ENCODE results near the gene FAM162A. TPM values are rescaled to one million over a fixed set of nuclear protein-coding genes. Genes with fewer than 3 reads are reported as not detected.
A peak's percentile ranks its signal among the peaks of the same experiment; 100 is the strongest.

Gene FAM162A
- polyA plus RNA-seq, 4 donors, result 63.5 to 105 (median 83.9) TPM

DNA sequence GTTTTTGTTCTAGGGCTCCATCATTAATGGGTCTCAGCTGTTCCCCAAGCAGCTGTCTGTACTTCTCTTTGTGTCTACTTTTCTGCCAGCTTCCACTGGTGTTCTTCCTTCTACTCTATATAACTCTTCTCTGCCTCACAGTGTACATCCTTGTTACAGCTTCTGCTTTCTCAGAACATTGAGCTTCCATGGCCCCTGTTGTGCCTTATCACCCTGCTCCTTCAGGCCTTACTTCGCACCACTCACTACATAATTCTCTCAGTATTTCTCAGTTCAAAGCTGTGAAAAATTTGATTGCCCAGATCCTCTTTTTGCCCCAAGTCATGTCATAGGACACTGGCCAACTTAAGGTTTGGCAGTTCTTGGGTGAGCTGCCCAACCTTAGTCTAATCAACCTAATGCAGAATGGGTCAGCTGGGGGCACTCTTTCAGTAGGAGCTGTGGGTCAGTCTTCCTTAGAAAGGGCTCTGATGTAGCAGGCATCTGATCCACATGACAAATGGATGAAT lies 30.0 kb upstream of the FAM162A start:
- no peaks in the 10 kb centered on the region for H3K27me3 ChIP-seq (ENCODE audit: control insufficient read depth in 3 of 3, insufficient read depth in 3 of 3, low read length in 3 of 3)
- H3K9me3 ChIP-seq (ENCODE audit: control insufficient read depth in 2 of 2, insufficient read depth in 1 of 2, low read depth in 1 of 2, low read length in 1 of 2), result no peaks in the 10 kb centered on the region
- H3K27ac ChIP-seq (ENCODE audit: low read depth in 1 of 3, low read length in 2 of 3), result no peak overlapping the region
- 93 to 97% (median 94%) methylated on average over 1 of the region's 1 CpG for WGBS, 3 donors
- no peaks in the 10 kb centered on the region for H3K4me1 ChIP-seq (ENCODE audit: control insufficient read depth in 3 of 3, insufficient read depth in 2 of 3, low read depth in 1 of 3, low read length in 2 of 3)
- DNase-seq (no peak), FAIRE-seq (no peak)
- H3K4me3 ChIP-seq (ENCODE audit: low read depth in 1 of 3, low read length in 3 of 3), result no peak overlapping the region
- peaks cover 0 to 8% (median 0%) of the 10 kb centered on the region in 3 donors for H3K36me3 ChIP-seq (ENCODE audit: control insufficient read depth in 3 of 3, insufficient read depth in 2 of 3, low read depth in 1 of 3, low read length in 3 of 3)

DNA sequence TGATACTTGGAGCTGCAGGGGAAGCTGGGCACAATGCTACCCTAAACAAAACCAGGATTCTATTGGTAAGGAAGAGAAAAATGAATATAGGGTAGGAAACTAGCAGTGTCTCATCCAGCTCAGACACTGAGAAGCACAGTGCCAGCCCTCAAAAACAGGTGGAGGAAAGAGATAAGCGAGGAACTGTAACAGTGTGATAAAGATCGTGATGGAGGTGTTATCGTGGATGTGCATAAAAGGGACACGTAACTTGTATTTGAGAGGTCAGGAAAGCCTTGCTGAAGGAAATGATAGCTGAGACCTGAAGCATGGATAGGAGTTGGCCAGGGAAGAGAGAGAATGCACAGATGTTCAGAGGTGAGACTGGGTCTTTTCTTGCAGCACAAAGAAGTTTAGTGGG lies 28.4 kb upstream of the FAM162A start:
- Histone ChIP-seq H3K4me1 (ENCODE audit: control insufficient read depth in 3 of 3, insufficient read depth in 2 of 3, low read depth in 1 of 3, low read length in 2 of 3) (no peaks in the 10 kb centered on the region), H3K9me3 (ENCODE audit: control insufficient read depth in 2 of 2, insufficient read depth in 1 of 2, low read depth in 1 of 2, low read length in 1 of 2) (no peaks in the 10 kb centered on the region), H3K27ac (ENCODE audit: low read depth in 1 of 3, low read length in 2 of 3) (no peak overlapping the region), H3K4me3 (ENCODE audit: low read depth in 1 of 3, low read length in 3 of 3) (no peak overlapping the region), H3K27me3 (ENCODE audit: control insufficient read depth in 3 of 3, insufficient read depth in 3 of 3, low read length in 3 of 3) (no peaks in the 10 kb centered on the region), H3K36me3 (ENCODE audit: control insufficient read depth in 3 of 3, insufficient read depth in 2 of 3, low read depth in 1 of 3, low read length in 3 of 3) (peaks cover 0 to 8% (median 0%) of the 10 kb centered on the region in 3 donors)
- no peak for FAIRE-seq
- WGBS, 3 donors, result 32 to 54% (median 50%) methylated on average over 4 of the region's 4 CpGs
- no peak for DNase-seq

DNA sequence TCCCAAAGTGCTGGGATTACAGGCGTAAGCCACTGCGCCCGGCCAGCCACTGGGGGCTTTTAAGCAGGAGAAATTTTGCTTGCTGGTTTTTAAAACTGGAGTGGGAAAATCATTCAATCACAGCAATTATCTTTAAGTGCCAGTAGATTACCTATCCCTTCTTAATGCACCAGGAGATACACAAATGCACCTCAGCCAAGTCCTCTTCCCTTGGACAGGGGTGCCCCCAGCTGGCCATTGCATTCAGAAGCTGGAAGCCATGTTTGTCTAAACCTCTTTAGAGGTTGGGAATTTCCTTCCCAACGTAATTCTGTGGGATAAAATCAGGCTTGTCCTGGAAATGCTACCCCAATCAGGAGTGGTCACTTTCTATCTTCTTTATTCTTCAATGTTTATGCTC lies 27.6 kb upstream of the FAM162A start:
- Histone ChIP-seq H3K27ac (ENCODE audit: low read depth in 1 of 3, low read length in 2 of 3) (no peak overlapping the region), H3K9me3 (ENCODE audit: control insufficient read depth in 2 of 2, insufficient read depth in 1 of 2, low read depth in 1 of 2, low read length in 1 of 2) (no peaks in the 10 kb centered on the region), H3K4me3 (ENCODE audit: low read depth in 1 of 3, low read length in 3 of 3) (no peak overlapping the region), H3K36me3 (ENCODE audit: control insufficient read depth in 3 of 3, insufficient read depth in 2 of 3, low read depth in 1 of 3, low read length in 3 of 3) (peaks cover 0 to 10% (median 0%) of the 10 kb centered on the region in 3 donors), H3K4me1 (ENCODE audit: control insufficient read depth in 3 of 3, insufficient read depth in 2 of 3, low read depth in 1 of 3, low read length in 2 of 3) (peaks cover 0 to under 1% (median 0%) of the 10 kb centered on the region in 3 donors), H3K27me3 (ENCODE audit: control insufficient read depth in 3 of 3, insufficient read depth in 3 of 3, low read length in 3 of 3) (no peaks in the 10 kb centered on the region)
- WGBS, 3 donors, result 68 to 76% (median 74%) methylated on average over 4 of the region's 4 CpGs
- DNase-seq (peak; percentile 62 to 64), FAIRE-seq (no peak)

DNA sequence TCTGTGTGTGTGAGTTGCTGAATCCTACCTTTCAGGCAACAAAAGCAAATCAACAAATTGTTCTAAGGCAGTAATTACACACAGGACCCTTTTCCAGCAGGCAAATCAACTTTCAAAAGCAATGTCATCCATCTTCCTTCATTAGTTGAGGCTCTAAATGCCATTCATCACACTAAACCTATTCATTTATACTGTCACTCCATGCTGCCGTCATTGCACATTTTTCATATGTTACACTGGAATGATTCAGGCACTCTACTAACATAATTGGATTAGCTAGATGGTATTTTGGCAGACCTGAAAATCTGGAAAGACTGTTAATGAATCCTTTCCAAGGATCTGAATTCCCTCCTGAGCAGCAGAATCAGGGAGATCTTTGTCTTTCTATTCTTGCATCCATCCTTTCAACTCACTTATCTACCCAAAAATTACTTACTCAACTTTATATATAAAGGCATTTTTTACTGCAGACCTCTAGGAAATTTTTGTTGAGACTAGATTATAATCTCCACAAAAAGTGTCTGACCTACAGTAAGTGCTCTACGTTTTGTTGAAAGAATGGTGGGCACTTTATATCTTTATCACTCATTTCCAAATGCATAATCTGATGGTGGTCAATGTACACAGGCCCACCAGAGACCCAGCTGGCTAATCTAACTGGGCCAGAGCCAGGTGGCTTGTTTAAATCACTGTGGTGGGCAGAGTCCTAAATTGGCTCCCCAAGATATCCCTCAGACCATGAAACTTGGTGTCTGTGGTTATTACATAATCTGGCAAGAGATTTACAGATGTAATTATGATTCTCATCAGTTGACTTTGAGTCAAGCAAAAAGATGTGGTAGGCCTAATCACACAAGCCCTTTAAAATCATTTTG lies 25.9 kb upstream of the FAM162A start:
- Histone ChIP-seq H3K27me3 (ENCODE audit: control insufficient read depth in 3 of 3, insufficient read depth in 3 of 3, low read length in 3 of 3) (no peaks in the 10 kb centered on the region), H3K9me3 (ENCODE audit: control insufficient read depth in 2 of 2, insufficient read depth in 1 of 2, low read depth in 1 of 2, low read length in 1 of 2) (no peaks in the 10 kb centered on the region), H3K4me3 (ENCODE audit: low read depth in 1 of 3, low read length in 3 of 3) (no peak overlapping the region), H3K36me3 (ENCODE audit: control insufficient read depth in 3 of 3, insufficient read depth in 2 of 3, low read depth in 1 of 3, low read length in 3 of 3) (peaks cover 0 to 14% (median 0%) of the 10 kb centered on the region in 3 donors), H3K4me1 (ENCODE audit: control insufficient read depth in 3 of 3, insufficient read depth in 2 of 3, low read depth in 1 of 3, low read length in 2 of 3) (peaks cover 0 to 14% (median 2%) of the 10 kb centered on the region in 3 donors), H3K27ac (ENCODE audit: low read depth in 1 of 3, low read length in 2 of 3) (no peak overlapping the region)
- no peak for DNase-seq
- 67 to 79% (median 68%) methylated on average over 2 of the region's 2 CpGs for WGBS, 3 donors
- FAIRE-seq, result no peak

DNA sequence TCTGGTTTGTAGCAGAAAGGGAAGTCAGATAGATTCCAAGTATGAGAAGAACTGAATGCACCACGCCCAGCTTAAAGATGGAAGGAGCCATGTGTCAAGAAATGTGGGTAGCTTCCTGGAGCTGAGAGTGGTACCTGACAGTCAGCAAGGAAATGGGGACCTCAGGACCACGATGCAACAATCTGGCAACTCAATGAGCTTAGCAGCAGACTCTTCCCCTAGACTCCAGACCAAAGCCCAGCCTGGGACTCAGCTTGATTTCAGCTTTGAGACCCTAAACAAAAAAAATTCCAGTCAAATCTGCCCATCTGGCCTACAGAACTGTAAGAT lies 25.3 kb upstream of the FAM162A start:
- Histone ChIP-seq H3K36me3 (ENCODE audit: control insufficient read depth in 3 of 3, insufficient read depth in 2 of 3, low read depth in 1 of 3, low read length in 3 of 3) (peaks cover 0 to 14% (median 0%) of the 10 kb centered on the region in 3 donors), H3K4me1 (ENCODE audit: control insufficient read depth in 3 of 3, insufficient read depth in 2 of 3, low read depth in 1 of 3, low read length in 2 of 3) (peaks cover 0 to 20% (median 2%) of the 10 kb centered on the region in 3 donors), H3K27me3 (ENCODE audit: control insufficient read depth in 3 of 3, insufficient read depth in 3 of 3, low read length in 3 of 3) (no peaks in the 10 kb centered on the region), H3K27ac (ENCODE audit: low read depth in 1 of 3, low read length in 2 of 3) (no peak overlapping the region), H3K9me3 (ENCODE audit: control insufficient read depth in 2 of 2, insufficient read depth in 1 of 2, low read depth in 1 of 2, low read length in 1 of 2) (no peaks in the 10 kb centered on the region), H3K4me3 (ENCODE audit: low read depth in 1 of 3, low read length in 3 of 3) (no peak overlapping the region)
- DNase-seq, result no peak
- WGBS, 3 donors, result 89 to 96% (median 93%) methylated on average over 2 of the region's 2 CpGs
- no peak for FAIRE-seq

DNA sequence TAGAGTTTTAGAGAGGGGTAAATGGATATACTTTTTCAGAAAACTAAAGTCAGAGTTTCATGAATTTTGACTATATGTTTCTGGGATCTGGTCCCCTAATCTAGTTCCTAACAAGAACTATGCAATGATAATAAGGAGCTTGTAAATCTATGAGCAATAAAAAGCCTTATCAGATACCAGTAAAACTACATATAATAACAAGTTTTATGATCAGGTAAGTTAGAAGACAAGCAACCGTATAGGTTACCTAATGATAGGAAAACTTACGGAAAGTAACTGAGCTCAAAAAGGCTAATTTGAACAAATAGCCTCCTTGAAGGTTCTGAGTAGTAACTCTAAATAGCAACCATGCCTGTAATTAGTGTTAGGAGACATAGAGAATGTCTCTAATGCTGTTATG lies 22.0 kb upstream of the FAM162A start:
- H3K9me3 ChIP-seq (ENCODE audit: control insufficient read depth in 2 of 2, insufficient read depth in 1 of 2, low read depth in 1 of 2, low read length in 1 of 2), result peaks cover 0 to 3% of the 10 kb centered on the region in 2 donors
- no peak overlapping the region for H3K27ac ChIP-seq (ENCODE audit: low read depth in 1 of 3, low read length in 2 of 3)
- H3K36me3 ChIP-seq (ENCODE audit: control insufficient read depth in 3 of 3, insufficient read depth in 2 of 3, low read depth in 1 of 3, low read length in 3 of 3), result peaks cover 0 to 21% (median 0%) of the 10 kb centered on the region in 3 donors
- H3K27me3 ChIP-seq (ENCODE audit: control insufficient read depth in 3 of 3, insufficient read depth in 3 of 3, low read length in 3 of 3), result no peaks in the 10 kb centered on the region
- peaks cover 4 to 47% (median 10%) of the 10 kb centered on the region in 3 donors for H3K4me1 ChIP-seq (ENCODE audit: control insufficient read depth in 3 of 3, insufficient read depth in 2 of 3, low read depth in 1 of 3, low read length in 2 of 3)
- peak; percentile 44 to 52 for DNase-seq
- no peak overlapping the region for H3K4me3 ChIP-seq (ENCODE audit: low read depth in 1 of 3, low read length in 3 of 3)
- no peak for FAIRE-seq
- WGBS, 3 donors, result 18 to 66% (median 35%) methylated on average over 2 of the region's 2 CpGs

DNA sequence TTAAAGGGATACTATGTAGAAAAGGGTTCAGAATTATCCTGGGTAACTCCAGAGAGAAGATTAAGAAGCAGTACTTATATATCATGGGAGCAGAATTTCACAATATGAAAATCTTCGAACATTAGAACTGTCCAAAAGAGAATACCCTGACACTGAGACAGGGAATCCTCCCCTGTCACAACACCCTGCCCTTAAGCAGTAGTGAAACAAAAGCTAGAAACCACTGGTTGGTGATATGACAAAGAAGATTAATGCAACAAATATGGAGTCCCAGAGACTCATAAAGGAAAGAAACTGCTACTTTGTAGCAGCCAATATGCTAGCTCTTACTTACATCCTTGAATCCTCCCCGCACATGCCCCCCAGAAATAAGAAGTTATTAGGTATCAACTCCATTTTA lies 19.5 kb upstream of the FAM162A start:
- 70 to 93% (median 89%) methylated on average over 2 of the region's 2 CpGs for WGBS, 3 donors
- no peak for DNase-seq
- Histone ChIP-seq H3K27ac (ENCODE audit: low read depth in 1 of 3, low read length in 2 of 3) (peak overlapping the region in 1 of 3 donors; percentile 66), H3K9me3 (ENCODE audit: control insufficient read depth in 2 of 2, insufficient read depth in 1 of 2, low read depth in 1 of 2, low read length in 1 of 2) (peaks cover 0 to 3% of the 10 kb centered on the region in 2 donors), H3K27me3 (ENCODE audit: control insufficient read depth in 3 of 3, insufficient read depth in 3 of 3, low read length in 3 of 3) (no peaks in the 10 kb centered on the region), H3K4me1 (ENCODE audit: control insufficient read depth in 3 of 3, insufficient read depth in 2 of 3, low read depth in 1 of 3, low read length in 2 of 3) (peaks cover 4 to 47% (median 10%) of the 10 kb centered on the region in 3 donors), H3K4me3 (ENCODE audit: low read depth in 1 of 3, low read length in 3 of 3) (no peak overlapping the region), H3K36me3 (ENCODE audit: control insufficient read depth in 3 of 3, insufficient read depth in 2 of 3, low read depth in 1 of 3, low read length in 3 of 3) (peaks cover 0 to 16% (median 0%) of the 10 kb centered on the region in 3 donors)
- no peak for FAIRE-seq

DNA sequence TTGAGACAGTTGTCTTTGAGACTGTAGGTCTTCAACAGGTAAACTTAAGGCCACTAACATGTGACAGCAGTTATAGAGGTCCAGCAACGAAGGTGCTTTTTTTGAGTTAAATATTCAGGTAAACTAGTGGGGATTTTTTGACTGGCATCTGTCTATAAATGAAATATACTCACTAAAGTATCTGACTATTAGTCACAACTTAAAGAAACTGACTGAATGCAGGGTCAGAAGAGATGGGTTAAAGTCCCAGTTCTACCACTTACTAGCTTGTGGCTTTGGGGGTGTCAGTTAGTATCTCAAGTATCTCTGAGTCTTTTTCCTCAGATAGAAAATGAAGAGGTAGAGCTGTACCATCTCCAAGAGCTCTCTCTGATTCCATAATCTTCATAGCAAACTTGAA lies 18.9 kb upstream of the FAM162A start:
- DNase-seq, result no peak
- 50 to 67% (median 63%) methylated on average over 1 of the region's 1 CpG for WGBS, 3 donors
- no peak for FAIRE-seq
- Histone ChIP-seq H3K36me3 (ENCODE audit: control insufficient read depth in 3 of 3, insufficient read depth in 2 of 3, low read depth in 1 of 3, low read length in 3 of 3) (peaks cover 0 to 22% (median 0%) of the 10 kb centered on the region in 3 donors), H3K4me1 (ENCODE audit: control insufficient read depth in 3 of 3, insufficient read depth in 2 of 3, low read depth in 1 of 3, low read length in 2 of 3) (peaks cover 4 to 47% (median 10%) of the 10 kb centered on the region in 3 donors), H3K9me3 (ENCODE audit: control insufficient read depth in 2 of 2, insufficient read depth in 1 of 2, low read depth in 1 of 2, low read length in 1 of 2) (peaks cover 0 to 3% of the 10 kb centered on the region in 2 donors), H3K27ac (ENCODE audit: low read depth in 1 of 3, low read length in 2 of 3) (peak overlapping the region in 2 of 3 donors; percentile 15 to 66), H3K27me3 (ENCODE audit: control insufficient read depth in 3 of 3, insufficient read depth in 3 of 3, low read length in 3 of 3) (no peaks in the 10 kb centered on the region), H3K4me3 (ENCODE audit: low read depth in 1 of 3, low read length in 3 of 3) (no peak overlapping the region)

Data from small intestine (tissue), 7 donors.